Tibial nerve (tissue), 3 donors: ENCODE results near the gene CFHR1.
"Not testable (repeated sequence)": the region's sequence is repeated elsewhere in the genome, so short reads cannot be mapped to it uniquely, and the experiment has no call there.

Experiments
- POLR2A ChIP-seq, 2 donors: fragments of 450-650 bp; IDR thresholded peaks; one replicate each; pipeline ENCODE4 v1.6.1; 2017; ENCODE audit warnings: antibody characterized with exemption in 2 of 2, mild to moderate bottlenecking in 2 of 2, moderate library complexity in 2 of 2
- TF ChIP-seq, protein P1 (sequence below), 5 experiments: fragments of 200-600 bp in 3 of 5; fragments of 450-650 bp in 2 of 5; sonication (generic) in 3 of 5; IDR thresholded peaks; one replicate each; pipeline ENCODE4 v1.5.1; 2016 to 2019; ENCODE audit warnings: antibody characterized with exemption in 5 of 5, mild to moderate bottlenecking in 3 of 5, moderate library complexity in 2 of 5

DNA sequence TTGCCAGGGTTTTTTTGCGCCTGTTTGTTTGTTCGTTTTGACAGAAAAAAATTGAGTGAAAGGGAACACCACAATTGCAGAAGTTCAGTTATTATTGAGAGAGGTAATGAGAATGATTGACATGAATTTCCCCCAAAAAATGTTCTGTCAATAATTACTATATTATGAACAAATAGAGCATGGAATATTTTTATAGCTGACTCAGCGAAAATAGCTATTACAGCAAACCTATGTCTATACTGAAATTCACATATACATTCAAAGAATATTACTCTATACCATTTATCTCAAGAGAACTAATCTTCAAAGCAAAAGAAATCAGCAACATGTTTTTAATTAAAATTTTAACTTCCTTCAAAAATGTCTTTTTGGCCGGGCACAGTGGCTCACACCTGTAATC lies 49.7 kb upstream of the CFHR1 start:
- TF ChIP-seq, protein P1, sequence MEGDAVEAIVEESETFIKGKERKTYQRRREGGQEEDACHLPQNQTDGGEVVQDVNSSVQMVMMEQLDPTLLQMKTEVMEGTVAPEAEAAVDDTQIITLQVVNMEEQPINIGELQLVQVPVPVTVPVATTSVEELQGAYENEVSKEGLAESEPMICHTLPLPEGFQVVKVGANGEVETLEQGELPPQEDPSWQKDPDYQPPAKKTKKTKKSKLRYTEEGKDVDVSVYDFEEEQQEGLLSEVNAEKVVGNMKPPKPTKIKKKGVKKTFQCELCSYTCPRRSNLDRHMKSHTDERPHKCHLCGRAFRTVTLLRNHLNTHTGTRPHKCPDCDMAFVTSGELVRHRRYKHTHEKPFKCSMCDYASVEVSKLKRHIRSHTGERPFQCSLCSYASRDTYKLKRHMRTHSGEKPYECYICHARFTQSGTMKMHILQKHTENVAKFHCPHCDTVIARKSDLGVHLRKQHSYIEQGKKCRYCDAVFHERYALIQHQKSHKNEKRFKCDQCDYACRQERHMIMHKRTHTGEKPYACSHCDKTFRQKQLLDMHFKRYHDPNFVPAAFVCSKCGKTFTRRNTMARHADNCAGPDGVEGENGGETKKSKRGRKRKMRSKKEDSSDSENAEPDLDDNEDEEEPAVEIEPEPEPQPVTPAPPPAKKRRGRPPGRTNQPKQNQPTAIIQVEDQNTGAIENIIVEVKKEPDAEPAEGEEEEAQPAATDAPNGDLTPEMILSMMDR (IDR thresholded peaks at IDR 0.05) = not testable (repeated sequence)
- not testable (repeated sequence) for TF ChIP-seq POLR2A (IDR thresholded peaks at IDR 0.05)
